A549 (cell line): ENCODE measurements around the gene CAB39. TPM values are rescaled to one million over a fixed set of nuclear protein-coding genes. Genes with fewer than 3 reads are reported as not detected.

Source experiments
- ATAC-seq, 2 experiments: fragments of 200-7000 bp in 1 of 2; fragments of >200 bp in 1 of 2; cut with Nextera tagmentation in 1 of 2; cut with Tn5 transposase in 1 of 2; 3 replicates each; pipeline versions ENCODE4 v1.8.0 to v1.9.1; 2018 to 2020; ENCODE audit warnings: mild to moderate bottlenecking in 1 of 2, moderate library complexity in 1 of 2
- CTCF ChIA-PET: fragments of 300-600 bp; sonication (Branson Sonifier 250); formaldehyde crosslinking; extraction: SDS; loops from one replicate; lab custom pipeline; 2021; ENCODE audit warnings: antibody characterized with exemption, inconsistent platforms; lab: Yijun Ruan, JAX
- POLR2A ChIA-PET: fragments of 350-600 bp; formaldehyde crosslinking; extraction: SDS; loops from one replicate; lab custom pipeline; 2021; ENCODE audit warnings: antibody characterized with exemption, inconsistent platforms; lab: Yijun Ruan, JAX
- DNase-seq, 2 experiments: peaks; one replicate each; pipeline versions ENCODE4 v3.0.0 to v3.0.0-alpha.2; 2011 to 2016; ENCODE audit warnings: low read depth in 1 of 2, low spot score in 1 of 2
- FAIRE-seq: peaks from 2 replicates; lab custom pipeline; 2011; peaks lifted over from hg19 to GRCh38; lab: Jason Lieb, UNC
- H3K27ac ChIP-seq, 2 experiments: fragments of >200 bp; sonication (Bioruptor Twin); formaldehyde crosslinking; 3 replicates each; pipeline ENCODE4 v1.5.1; 2016 to 2017
- H3K4me1 ChIP-seq: fragments of >200 bp; sonication (Bioruptor Twin); formaldehyde crosslinking; 3 replicates; pipeline ENCODE4 v1.6.1; 2016
- H3K4me2 ChIP-seq: fragments of >200 bp; sonication (Bioruptor Twin); formaldehyde crosslinking; 3 replicates; pipeline ENCODE4 v1.6.1; 2016
- H3K4me3 ChIP-seq: fragments of >200 bp; sonication (Bioruptor Twin); formaldehyde crosslinking; 3 replicates; pipeline ENCODE4 v1.5.1; 2016
- H3K9me3 ChIP-seq: fragments of >200 bp; sonication (Bioruptor Twin); formaldehyde crosslinking; 3 replicates; pipeline ENCODE4 v1.6.1; 2016
- BHLHE40 ChIP-seq: IDR thresholded peaks from 2 replicates; pipeline ENCODE4 v1.6.1; 2012; ENCODE audit warnings: low read depth, low read length, inconsistent platforms
- CBX2 ChIP-seq: fragments of 200-600 bp; sonication (generic); IDR thresholded peaks from 2 replicates; pipeline ENCODE4 v1.6.1; 2016; ENCODE audit warnings: low read depth, mild to moderate bottlenecking, borderline replicate concordance
- CEBPB ChIP-seq, 2 experiments: fragments of >200 bp in 1 of 2; sonication (Bioruptor Twin) in 1 of 2; formaldehyde crosslinking in 1 of 2; IDR thresholded peaks; 2 replicates each; pipeline ENCODE4 v1.6.1; 2012 to 2016
- CHD2 ChIP-seq: fragments of 150-350 bp; IDR thresholded peaks from 2 replicates; pipeline ENCODE4 v1.6.1; 2014; ENCODE audit warnings: low read length; ENCODE audit not compliant: partially characterized antibody
- CHD4 ChIP-seq: fragments of 200-600 bp; sonication (generic); IDR thresholded peaks from 2 replicates; pipeline ENCODE4 v1.6.1; 2016; ENCODE audit warnings: antibody characterized with exemption, mild to moderate bottlenecking, borderline replicate concordance
- EHF ChIP-seq: fragments of 250-450 bp; sonication (Bioruptor Pico); IDR thresholded peaks from 2 replicates; pipeline ENCODE4 v1.5.0; 2020; ENCODE audit warnings: mild to moderate bottlenecking
- EP300 ChIP-seq, 2 experiments: fragments of >200 bp; sonication (Bioruptor Twin); formaldehyde crosslinking; IDR thresholded peaks; 2 replicates in 1 of 2; 3 replicates in 1 of 2; pipeline ENCODE4 v1.6.1; 2016 to 2017
- FOSB ChIP-seq: fragments of 250-450 bp; sonication (Bioruptor Pico); IDR thresholded peaks from 2 replicates; pipeline ENCODE4 v1.5.0; 2020; ENCODE audit warnings: mild to moderate bottlenecking, moderate library complexity
- FOXS1 ChIP-seq: fragments of 250-450 bp; sonication (Bioruptor Pico); IDR thresholded peaks from 2 replicates; pipeline ENCODE4 v1.5.0; 2020; ENCODE audit warnings: mild to moderate bottlenecking, moderate library complexity
- HDAC2 ChIP-seq: fragments of 200-600 bp; sonication (generic); IDR thresholded peaks from 2 replicates; pipeline ENCODE4 v1.6.1; 2016
- HEYL ChIP-seq: fragments of 250-450 bp; sonication (Bioruptor Pico); IDR thresholded peaks from 2 replicates; pipeline ENCODE4 v1.8.0; 2021; ENCODE audit warnings: mild to moderate bottlenecking, moderate library complexity
- HOXA7 ChIP-seq: fragments of 250-450 bp; sonication (Bioruptor Pico); IDR thresholded peaks from 2 replicates; pipeline ENCODE4 v1.5.0; 2020; ENCODE audit warnings: mild to moderate bottlenecking, moderate library complexity
- HOXB5 ChIP-seq: fragments of 250-450 bp; sonication (Bioruptor Pico); IDR thresholded peaks from 2 replicates; pipeline ENCODE4 v1.5.0; 2020; ENCODE audit warnings: mild to moderate bottlenecking, moderate library complexity
- JUNB ChIP-seq: fragments of >200 bp; sonication (Bioruptor Twin); formaldehyde crosslinking; IDR thresholded peaks from 2 replicates; pipeline ENCODE4 v1.6.1; 2016
- KDM1A ChIP-seq: fragments of 200-600 bp; sonication (generic); IDR thresholded peaks from 2 replicates; pipeline ENCODE4 v1.6.1; 2016; ENCODE audit warnings: low read depth, mild to moderate bottlenecking
- KDM5A ChIP-seq: fragments of 200-600 bp; sonication (generic); IDR thresholded peaks from 2 replicates; pipeline ENCODE4 v1.6.1; 2016; ENCODE audit warnings: antibody characterized with exemption, mild to moderate bottlenecking
- MAFK ChIP-seq: fragments of 450-650 bp; IDR thresholded peaks from 2 replicates; pipeline ENCODE4 v1.6.1; 2014; ENCODE audit not compliant: partially characterized antibody
- MAZ ChIP-seq: fragments of 150-350 bp; IDR thresholded peaks from 2 replicates; pipeline ENCODE4 v1.6.1; 2014; ENCODE audit warnings: antibody characterized with exemption, low read depth, low read length, borderline replicate concordance
- MYC ChIP-seq: IDR thresholded peaks from 2 replicates; pipeline ENCODE4 v1.6.1; 2012; ENCODE audit warnings: mild to moderate bottlenecking, inconsistent platforms, low read length, improper control_type of control experiment, borderline replicate concordance
- NFE2L2 ChIP-seq: fragments of 150-350 bp; conservative IDR thresholded peaks from 2 replicates; pipeline ENCODE4 v1.6.1; 2014; ENCODE audit warnings: low read length
- NR3C1 ChIP-seq: fragments of >200 bp; sonication (Bioruptor Twin); formaldehyde crosslinking; IDR thresholded peaks from 3 replicates; pipeline ENCODE4 v1.6.1; 2017
- POLR2A ChIP-seq: IDR thresholded peaks from 2 replicates; pipeline ENCODE4 v1.6.1; 2012; ENCODE audit warnings: mild to moderate bottlenecking, low read length
- POLR2AphosphoS2 ChIP-seq: conservative IDR thresholded peaks from 2 replicates; pipeline ENCODE4 v1.6.1; 2012; ENCODE audit warnings: low read length, improper control_type of control experiment, inconsistent platforms
- RARB ChIP-seq: fragments of 250-450 bp; sonication (Bioruptor Pico); IDR thresholded peaks from 2 replicates; pipeline ENCODE4 v1.8.0; 2021; ENCODE audit warnings: mild to moderate bottlenecking, moderate library complexity
- SMC3 ChIP-seq: fragments of >200 bp; sonication (Bioruptor Twin); formaldehyde crosslinking; IDR thresholded peaks from 3 replicates; pipeline ENCODE4 v1.6.1; 2018; ENCODE audit warnings: inconsistent platforms
- TFCP2L1 ChIP-seq: fragments of 250-450 bp; sonication (Bioruptor Pico); IDR thresholded peaks from 2 replicates; pipeline ENCODE4 v1.5.0; 2021; ENCODE audit warnings: mild to moderate bottlenecking
- TP53 ChIP-seq: fragments of 250-450 bp; sonication (Bioruptor Pico); IDR thresholded peaks from 2 replicates; pipeline ENCODE4 v1.5.0; 2021; ENCODE audit warnings: mild to moderate bottlenecking, moderate library complexity
- ZC3H11A ChIP-seq: fragments of 450-650 bp; IDR thresholded peaks from 2 replicates; pipeline ENCODE4 v1.6.1; 2014; ENCODE audit warnings: antibody characterized with exemption, mild to moderate bottlenecking
- ZNF302 ChIP-seq: fragments of 250-450 bp; sonication (Bioruptor Pico); IDR thresholded peaks from 2 replicates; pipeline ENCODE4 v1.9.0; 2021; ENCODE audit warnings: inconsistent platforms, mild to moderate bottlenecking, moderate library complexity
- WGBS: methylation state at CpG from one replicate; pipeline ENCODE4 v1.1.6; 2017; ENCODE audit errors: missing lambda C conversion rate; 5-methylcytosine and 5-hydroxymethylcytosine counted together
- polyA plus RNA-seq, 4 experiments: library from polyadenylated mRNA; depleted of rRNA in 3 of 4; stranded (reverse); fragments of >200 nt; fragmentation: RNase III in 1 of 4; extraction: RNeasy Plus Mini Kit Qiagen cat#74134 plus additional on column Dnase treatment in 1 of 4; gene quantifications; 2 replicates in 3 of 4; 3 replicates in 1 of 4; pipeline ENCODE4 v1.2.3, GENCODE V29; 2011 to 2017
- TF ChIP-seq, protein P1 (sequence below): fragments of 200-600 bp; sonication (generic); IDR thresholded peaks from 2 replicates; pipeline ENCODE4 v1.6.1; 2016; ENCODE audit warnings: antibody characterized with exemption, mild to moderate bottlenecking, moderate library complexity
- TF ChIP-seq, protein P2 (sequence below): fragments of >200 bp; sonication (Bioruptor Twin); formaldehyde crosslinking; IDR thresholded peaks from 3 replicates; pipeline ENCODE4 v1.5.1; 2016
- TF ChIP-seq, protein P3 (sequence below): fragments of >200 bp; sonication (Bioruptor Twin); formaldehyde crosslinking; IDR thresholded peaks from 3 replicates; pipeline ENCODE4 v1.6.1; 2016
- TF ChIP-seq, protein P4 (sequence below): IDR thresholded peaks from 2 replicates; pipeline ENCODE4 v1.6.1; 2012
- TF ChIP-seq, protein P5 (sequence below): fragments of 150-350 bp; IDR thresholded peaks from 2 replicates; pipeline ENCODE4 v1.6.1; 2014; ENCODE audit warnings: low read depth, mild to moderate bottlenecking, low read length
- TF ChIP-seq, protein P6 (sequence below): IDR thresholded peaks from 2 replicates; pipeline ENCODE4 v1.6.1; 2012; ENCODE audit warnings: low read depth, borderline replicate concordance

The CAB39 gene
- polyA plus RNA-seq, 2 of the 4 experiments (the other 2 are of a cell fraction), result 28.4 to 54.2 TPM

DNA sequence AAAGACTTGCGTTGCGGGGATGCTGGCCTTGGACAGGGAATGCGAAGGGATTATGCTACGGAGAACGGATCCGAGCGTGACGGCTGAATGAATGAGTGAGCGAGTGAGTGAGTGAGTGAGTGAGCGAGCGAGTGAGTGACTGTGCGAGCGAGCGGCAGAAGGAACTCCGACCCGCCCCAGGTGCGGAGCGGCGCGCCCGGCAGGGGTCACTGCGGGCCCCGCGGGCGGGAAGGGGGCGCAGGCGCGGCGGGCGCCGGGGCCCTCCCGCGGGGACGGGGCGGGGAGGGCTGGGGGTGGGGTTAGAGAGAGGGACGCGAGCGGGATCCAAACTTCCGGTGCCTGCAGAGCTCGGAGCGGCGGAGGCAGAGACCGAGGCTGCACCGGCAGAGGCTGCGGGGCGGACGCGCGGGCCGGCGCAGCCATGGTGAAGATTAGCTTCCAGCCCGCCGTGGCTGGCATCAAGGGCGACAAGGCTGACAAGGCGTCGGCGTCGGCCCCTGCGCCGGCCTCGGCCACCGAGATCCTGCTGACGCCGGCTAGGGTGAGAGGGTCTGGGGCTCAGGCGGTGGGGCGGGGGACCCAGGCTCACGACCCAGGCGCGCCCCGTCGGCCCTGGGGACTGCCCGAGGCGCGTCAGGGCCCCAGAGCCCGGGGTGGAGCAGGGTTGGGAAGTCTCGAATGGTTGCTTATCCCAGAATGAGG, 152.1 kb downstream of the CAB39 start, which contains the start of gene ITM2C:
Gene ITM2C, plus strand, starts transcription at position 338 of the 702 bp plus-strand sequence. Its CDS starts 84 bp downstream, at position 422.
- Histone ChIP-seq H3K4me3 (peak within 1 kb of the TSS; percentile 80), H3K4me2 (peak within 1 kb of the TSS; percentile 91), H3K9me3 (no peaks in the 10 kb centered on the region), H3K27ac (peak within 1 kb of the TSS; percentile 79 to 91), H3K4me1 (peaks cover 21% of the 10 kb centered on the region)
- DNase-seq, result peak; percentile 65 to 76
- WGBS, result under 1% methylated on average over 25 of the region's 76 CpGs
- peak; percentile 80 to 91 for ATAC-seq
- ChIA-PET POLR2A (interaction anchor here (0.6 to 1.0 kb wide), 3 partner anchors 97 to 188 kb away, joined by 3 to 4 read pairs (median 3); no protein-coding TSS in a partner anchor), CTCF (interaction anchor here (0.6 to 3.4 kb wide), 9 partner anchors 9 to 122 kb away, joined by 3 to 20 read pairs (median 4); no protein-coding TSS in a partner anchor)
- FAIRE-seq, result no peak
- TF ChIP-seq RARB (CRISPR knock-in tag) (no peak), TP53 (CRISPR knock-in tag) (no peak), BHLHE40 (no peak), KDM1A (no peak), MAFK (no peak), ZNF302 (CRISPR knock-in tag) (no peak), TFCP2L1 (CRISPR knock-in tag) (no peak), NFE2L2 (no peak), HOXB5 (CRISPR knock-in tag) (no peak), POLR2AphosphoS2 (no peak), SMC3 (peak; percentile 52; the same call in 2 of the 3 replicates), CHD4 (no peak), MAZ (no peak), HOXA7 (CRISPR knock-in tag) (no peak), HEYL (no peak), HDAC2 (no peak), KDM5A (no peak), NR3C1 (no peak), ZC3H11A (no peak), JUNB (no peak), EHF (no peak), FOSB (CRISPR knock-in tag) (no peak), CBX2 (no peak), FOXS1 (no peak), CHD2 (no peak), POLR2A (peak; percentile 81), MYC (no peak), EP300 (IDR thresholded peaks at IDR 0.05) (no peak), CEBPB (IDR thresholded peaks at IDR 0.05) (no peak)
- TF ChIP-seq, protein P1, sequence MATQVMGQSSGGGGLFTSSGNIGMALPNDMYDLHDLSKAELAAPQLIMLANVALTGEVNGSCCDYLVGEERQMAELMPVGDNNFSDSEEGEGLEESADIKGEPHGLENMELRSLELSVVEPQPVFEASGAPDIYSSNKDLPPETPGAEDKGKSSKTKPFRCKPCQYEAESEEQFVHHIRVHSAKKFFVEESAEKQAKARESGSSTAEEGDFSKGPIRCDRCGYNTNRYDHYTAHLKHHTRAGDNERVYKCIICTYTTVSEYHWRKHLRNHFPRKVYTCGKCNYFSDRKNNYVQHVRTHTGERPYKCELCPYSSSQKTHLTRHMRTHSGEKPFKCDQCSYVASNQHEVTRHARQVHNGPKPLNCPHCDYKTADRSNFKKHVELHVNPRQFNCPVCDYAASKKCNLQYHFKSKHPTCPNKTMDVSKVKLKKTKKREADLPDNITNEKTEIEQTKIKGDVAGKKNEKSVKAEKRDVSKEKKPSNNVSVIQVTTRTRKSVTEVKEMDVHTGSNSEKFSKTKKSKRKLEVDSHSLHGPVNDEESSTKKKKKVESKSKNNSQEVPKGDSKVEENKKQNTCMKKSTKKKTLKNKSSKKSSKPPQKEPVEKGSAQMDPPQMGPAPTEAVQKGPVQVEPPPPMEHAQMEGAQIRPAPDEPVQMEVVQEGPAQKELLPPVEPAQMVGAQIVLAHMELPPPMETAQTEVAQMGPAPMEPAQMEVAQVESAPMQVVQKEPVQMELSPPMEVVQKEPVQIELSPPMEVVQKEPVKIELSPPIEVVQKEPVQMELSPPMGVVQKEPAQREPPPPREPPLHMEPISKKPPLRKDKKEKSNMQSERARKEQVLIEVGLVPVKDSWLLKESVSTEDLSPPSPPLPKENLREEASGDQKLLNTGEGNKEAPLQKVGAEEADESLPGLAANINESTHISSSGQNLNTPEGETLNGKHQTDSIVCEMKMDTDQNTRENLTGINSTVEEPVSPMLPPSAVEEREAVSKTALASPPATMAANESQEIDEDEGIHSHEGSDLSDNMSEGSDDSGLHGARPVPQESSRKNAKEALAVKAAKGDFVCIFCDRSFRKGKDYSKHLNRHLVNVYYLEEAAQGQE, result no peak
- TF ChIP-seq, protein P2, sequence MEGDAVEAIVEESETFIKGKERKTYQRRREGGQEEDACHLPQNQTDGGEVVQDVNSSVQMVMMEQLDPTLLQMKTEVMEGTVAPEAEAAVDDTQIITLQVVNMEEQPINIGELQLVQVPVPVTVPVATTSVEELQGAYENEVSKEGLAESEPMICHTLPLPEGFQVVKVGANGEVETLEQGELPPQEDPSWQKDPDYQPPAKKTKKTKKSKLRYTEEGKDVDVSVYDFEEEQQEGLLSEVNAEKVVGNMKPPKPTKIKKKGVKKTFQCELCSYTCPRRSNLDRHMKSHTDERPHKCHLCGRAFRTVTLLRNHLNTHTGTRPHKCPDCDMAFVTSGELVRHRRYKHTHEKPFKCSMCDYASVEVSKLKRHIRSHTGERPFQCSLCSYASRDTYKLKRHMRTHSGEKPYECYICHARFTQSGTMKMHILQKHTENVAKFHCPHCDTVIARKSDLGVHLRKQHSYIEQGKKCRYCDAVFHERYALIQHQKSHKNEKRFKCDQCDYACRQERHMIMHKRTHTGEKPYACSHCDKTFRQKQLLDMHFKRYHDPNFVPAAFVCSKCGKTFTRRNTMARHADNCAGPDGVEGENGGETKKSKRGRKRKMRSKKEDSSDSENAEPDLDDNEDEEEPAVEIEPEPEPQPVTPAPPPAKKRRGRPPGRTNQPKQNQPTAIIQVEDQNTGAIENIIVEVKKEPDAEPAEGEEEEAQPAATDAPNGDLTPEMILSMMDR, result peak; percentile 69
- TF ChIP-seq, protein P3, sequence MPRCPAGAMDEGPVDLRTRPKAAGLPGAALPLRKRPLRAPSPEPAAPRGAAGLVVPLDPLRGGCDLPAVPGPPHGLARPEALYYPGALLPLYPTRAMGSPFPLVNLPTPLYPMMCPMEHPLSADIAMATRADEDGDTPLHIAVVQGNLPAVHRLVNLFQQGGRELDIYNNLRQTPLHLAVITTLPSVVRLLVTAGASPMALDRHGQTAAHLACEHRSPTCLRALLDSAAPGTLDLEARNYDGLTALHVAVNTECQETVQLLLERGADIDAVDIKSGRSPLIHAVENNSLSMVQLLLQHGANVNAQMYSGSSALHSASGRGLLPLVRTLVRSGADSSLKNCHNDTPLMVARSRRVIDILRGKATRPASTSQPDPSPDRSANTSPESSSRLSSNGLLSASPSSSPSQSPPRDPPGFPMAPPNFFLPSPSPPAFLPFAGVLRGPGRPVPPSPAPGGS, result 0 out of 3 replicates have a peak, but pooled peaks have one; percentile 37
- TF ChIP-seq, protein P4, sequence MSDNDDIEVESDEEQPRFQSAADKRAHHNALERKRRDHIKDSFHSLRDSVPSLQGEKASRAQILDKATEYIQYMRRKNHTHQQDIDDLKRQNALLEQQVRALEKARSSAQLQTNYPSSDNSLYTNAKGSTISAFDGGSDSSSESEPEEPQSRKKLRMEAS, result peak; percentile 52; the same call in 1 of the 2 replicates
- TF ChIP-seq, protein P5, sequence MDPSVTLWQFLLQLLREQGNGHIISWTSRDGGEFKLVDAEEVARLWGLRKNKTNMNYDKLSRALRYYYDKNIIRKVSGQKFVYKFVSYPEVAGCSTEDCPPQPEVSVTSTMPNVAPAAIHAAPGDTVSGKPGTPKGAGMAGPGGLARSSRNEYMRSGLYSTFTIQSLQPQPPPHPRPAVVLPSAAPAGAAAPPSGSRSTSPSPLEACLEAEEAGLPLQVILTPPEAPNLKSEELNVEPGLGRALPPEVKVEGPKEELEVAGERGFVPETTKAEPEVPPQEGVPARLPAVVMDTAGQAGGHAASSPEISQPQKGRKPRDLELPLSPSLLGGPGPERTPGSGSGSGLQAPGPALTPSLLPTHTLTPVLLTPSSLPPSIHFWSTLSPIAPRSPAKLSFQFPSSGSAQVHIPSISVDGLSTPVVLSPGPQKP, result no peak
- TF ChIP-seq, protein P6, sequence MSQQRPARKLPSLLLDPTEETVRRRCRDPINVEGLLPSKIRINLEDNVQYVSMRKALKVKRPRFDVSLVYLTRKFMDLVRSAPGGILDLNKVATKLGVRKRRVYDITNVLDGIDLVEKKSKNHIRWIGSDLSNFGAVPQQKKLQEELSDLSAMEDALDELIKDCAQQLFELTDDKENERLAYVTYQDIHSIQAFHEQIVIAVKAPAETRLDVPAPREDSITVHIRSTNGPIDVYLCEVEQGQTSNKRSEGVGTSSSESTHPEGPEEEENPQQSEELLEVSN, result no peak
